Pons (tissue), 1 donor: ENCODE data around the gene RAB22A.

Experiments
- DNase-seq: peaks from one replicate; pipeline ENCODE4 v3.0.0-alpha.2; 2016; ENCODE audit warnings: low spot score

RAB22A gene

DNA sequence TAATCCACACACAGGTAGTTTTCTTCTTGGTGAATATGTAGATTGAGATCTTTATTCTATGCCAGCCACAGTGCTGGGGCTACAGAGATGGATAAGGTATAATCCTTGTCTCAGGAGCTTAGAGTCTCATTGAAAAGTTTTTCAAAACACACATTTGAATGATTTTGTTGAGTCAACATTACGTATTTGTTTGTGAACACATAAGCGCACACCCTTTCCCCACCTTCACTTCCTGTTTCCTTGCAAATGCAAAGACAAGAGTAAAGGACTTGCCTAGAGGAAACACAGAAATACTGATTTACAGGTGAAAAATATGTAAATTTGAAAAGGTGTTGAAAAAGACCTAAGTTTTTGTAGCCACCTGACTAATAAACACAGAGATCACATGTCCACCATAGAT, 107.3 kb downstream of the RAB22A start:
- no peak for DNase-seq
